Neural cell (in vitro differentiated cells): ENCODE data around the gene DOCK2.

Source experiments
- EP300 ChIP-seq: fragments of 450-650 bp; conservative IDR thresholded peaks from 2 replicates; pipeline ENCODE4 v1.6.1; 2014; ENCODE audit warnings: antibody characterized with exemption, mild to moderate bottlenecking, moderate library complexity; ENCODE audit not compliant: poor library complexity, severe bottlenecking
- RAD21 ChIP-seq: fragments of 450-650 bp; conservative IDR thresholded peaks from 2 replicates; pipeline ENCODE4 v1.6.1; 2014; ENCODE audit warnings: antibody characterized with exemption, mild to moderate bottlenecking, moderate library complexity
- SMC3 ChIP-seq: fragments of 450-650 bp; conservative IDR thresholded peaks from 2 replicates; pipeline ENCODE4 v1.6.1; 2014; ENCODE audit warnings: antibody characterized with exemption, mild to moderate bottlenecking, moderate library complexity; ENCODE audit not compliant: poor library complexity
- TF ChIP-seq, protein P1 (sequence below): fragments of 450-650 bp; IDR thresholded peaks from 2 replicates; pipeline ENCODE4 v1.5.1; 2014; ENCODE audit warnings: antibody characterized with exemption, mild to moderate bottlenecking, moderate library complexity; ENCODE audit not compliant: poor library complexity, severe bottlenecking

DNA sequence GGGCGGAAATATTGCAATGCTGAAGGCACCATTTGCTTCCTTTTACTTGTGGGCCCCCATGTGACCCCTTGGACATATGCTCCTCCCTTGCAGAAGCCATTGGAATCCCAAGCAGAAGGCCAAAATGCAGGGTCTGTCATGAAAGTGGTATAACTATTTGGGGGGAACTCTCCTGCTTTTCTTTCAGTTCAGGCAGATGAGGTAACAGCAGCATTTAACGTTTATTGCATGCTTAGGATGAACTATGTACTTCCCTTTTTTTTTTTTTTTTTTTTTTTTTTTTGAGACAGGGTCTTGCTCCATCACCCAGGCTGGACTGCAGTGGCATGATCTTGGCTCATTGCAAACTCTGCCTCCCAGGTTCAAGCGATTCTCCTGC is 476.4 kb downstream of the DOCK2 start:
- TF ChIP-seq, protein P1, sequence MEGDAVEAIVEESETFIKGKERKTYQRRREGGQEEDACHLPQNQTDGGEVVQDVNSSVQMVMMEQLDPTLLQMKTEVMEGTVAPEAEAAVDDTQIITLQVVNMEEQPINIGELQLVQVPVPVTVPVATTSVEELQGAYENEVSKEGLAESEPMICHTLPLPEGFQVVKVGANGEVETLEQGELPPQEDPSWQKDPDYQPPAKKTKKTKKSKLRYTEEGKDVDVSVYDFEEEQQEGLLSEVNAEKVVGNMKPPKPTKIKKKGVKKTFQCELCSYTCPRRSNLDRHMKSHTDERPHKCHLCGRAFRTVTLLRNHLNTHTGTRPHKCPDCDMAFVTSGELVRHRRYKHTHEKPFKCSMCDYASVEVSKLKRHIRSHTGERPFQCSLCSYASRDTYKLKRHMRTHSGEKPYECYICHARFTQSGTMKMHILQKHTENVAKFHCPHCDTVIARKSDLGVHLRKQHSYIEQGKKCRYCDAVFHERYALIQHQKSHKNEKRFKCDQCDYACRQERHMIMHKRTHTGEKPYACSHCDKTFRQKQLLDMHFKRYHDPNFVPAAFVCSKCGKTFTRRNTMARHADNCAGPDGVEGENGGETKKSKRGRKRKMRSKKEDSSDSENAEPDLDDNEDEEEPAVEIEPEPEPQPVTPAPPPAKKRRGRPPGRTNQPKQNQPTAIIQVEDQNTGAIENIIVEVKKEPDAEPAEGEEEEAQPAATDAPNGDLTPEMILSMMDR: no peak
- no peak for TF ChIP-seq SMC3
- TF ChIP-seq RAD21: no peak
- TF ChIP-seq EP300: no peak
